Erythroblast (primary cell): ENCODE data around the gene CNTFR.

Experiments used
- GATA1 ChIP-seq: IDR thresholded peaks from 2 replicates; pipeline ENCODE4 v1.6.1; 2011; ENCODE audit warnings: low read depth, mild to moderate bottlenecking, control low read depth, low read length, moderate library complexity
- POLR2A ChIP-seq: IDR thresholded peaks from 2 replicates; pipeline ENCODE4 v1.6.1; 2011; ENCODE audit warnings: mild to moderate bottlenecking, low read length

DNA sequence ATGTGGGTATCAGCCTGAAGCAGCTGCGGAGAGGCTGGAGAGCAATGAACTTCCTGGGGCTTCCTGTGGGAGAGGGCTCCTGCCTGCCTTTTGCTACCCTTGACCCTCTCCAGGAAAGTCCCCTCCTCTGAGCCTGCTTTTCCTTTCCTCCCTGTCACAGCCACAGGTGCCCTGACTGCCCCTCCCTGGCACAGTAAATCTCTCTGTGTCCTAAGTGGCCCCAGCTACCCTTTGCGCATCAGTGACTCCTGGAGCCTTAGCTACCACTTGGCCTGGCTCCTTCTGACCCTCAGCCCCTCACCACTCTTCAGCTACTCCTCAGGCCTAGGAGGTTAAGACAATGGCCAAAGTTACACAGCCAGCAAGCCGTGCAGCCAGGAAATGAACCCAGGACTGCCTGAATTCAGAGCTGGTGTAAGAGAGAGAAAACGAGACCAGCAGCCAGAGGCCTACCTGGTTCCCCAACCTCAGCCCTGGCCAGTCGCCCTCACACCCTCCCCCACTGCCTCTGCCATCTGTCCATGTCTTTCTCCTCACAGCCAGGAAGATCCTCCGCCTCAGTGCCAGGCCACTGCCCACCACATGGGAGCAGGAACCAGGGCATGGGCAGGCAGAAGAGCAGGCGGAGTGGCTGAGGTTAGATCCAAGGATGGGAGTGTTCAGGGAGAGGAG, 18.6 kb downstream of the CNTFR start:
- TF ChIP-seq POLR2A (no peak), GATA1 (no peak)
